ENCODE data around the gene PDGFC. TPM values are rescaled to one million over a fixed set of nuclear protein-coding genes. Genes with fewer than 3 reads are reported as not detected.

Gene PDGFC
- total and polyA plus RNA-seq, 2 of the 13 experiments (the other 11 are each of a cell fraction or from before 2014, with no cell fraction given): 4.6 to 9.1 TPM

DNA sequence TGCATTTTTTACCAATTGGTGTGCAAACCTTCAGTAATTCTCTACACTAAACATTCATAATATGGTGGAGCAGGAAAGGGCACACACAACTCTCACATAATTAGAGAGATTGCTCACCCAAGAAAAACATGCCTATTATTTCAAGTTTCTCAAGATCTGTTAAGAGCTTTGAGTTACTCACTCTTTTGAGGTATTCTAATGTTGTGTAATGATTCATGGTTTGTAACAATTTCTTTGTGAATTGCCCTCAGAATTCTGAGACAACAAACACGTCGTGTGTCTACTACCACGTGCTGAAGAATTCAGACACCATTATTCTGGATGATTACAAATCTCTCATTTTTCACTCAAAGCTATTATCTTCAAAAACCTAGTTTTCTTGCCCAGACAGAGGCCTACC is 82.8 kb downstream of the PDGFC start:
- ChIA-PET POLR2A (no interaction called here), CTCF (ENCODE audit: low intra/inter-chr PET ratio, low total read pairs) (no interaction called here)
- Histone ChIP-seq H3K27me3 (ENCODE audit: control insufficient read depth in 1 of 2, insufficient read depth in 2 of 2, low read length in 2 of 2) (no peaks in the 10 kb centered on the region; a peak in 1 of 5 replicates), H3K4me2 (ENCODE audit: low read depth, low read length) (no peak overlapping the region), H3K4me1 (ENCODE audit: insufficient read depth, low read length) (no peaks in the 10 kb centered on the region), H3K27ac (ENCODE audit: extremely low read length, insufficient read depth, low read length) (no peak overlapping the region), H2AFZ (ENCODE audit: low read length) (no peak overlapping the region), H3K4me3 (replicated peaks in 1 of 3; ENCODE audit: insufficient read depth in 1 of 3, low read depth in 2 of 3, low read length in 3 of 3) (no peak overlapping the region), H3K9me3 (ENCODE audit: low read length) (no peaks in the 10 kb centered on the region), H3K79me2 (ENCODE audit: insufficient read depth, low read length) (no peaks in the 10 kb centered on the region), H3K9ac (ENCODE audit: insufficient read depth, low read depth, low read length) (no peak overlapping the region), H3K36me3 (replicated peaks in 1 of 2; ENCODE audit: control insufficient read depth in 1 of 2, insufficient read depth in 2 of 2, low read length in 2 of 2) (no peaks in the 10 kb centered on the region), H4K20me1 (ENCODE audit: insufficient read depth, low read length) (no peaks in the 10 kb centered on the region)
- no peak for DNase-seq (ENCODE audit: low spot score)
- 93% methylated on average over 3 of the region's 3 CpGs for WGBS (ENCODE audit: low lambda C conversion rate)
- FAIRE-seq: no peak
- BruUV-seq (replicated peaks): no TSS peak
- in situ Hi-C loops (cut with HindIII; ENCODE audit: extremely low pct_ligation_motif_present, low pct_unique_long_range_greater_than_20kb) (no loop called here), intact Hi-C loops (cut with micrococcal nuclease; ENCODE audit: unreplicated experiment) (no loop called here)
- ATAC-seq: no peak
- TF ChIP-seq, protein P1, sequence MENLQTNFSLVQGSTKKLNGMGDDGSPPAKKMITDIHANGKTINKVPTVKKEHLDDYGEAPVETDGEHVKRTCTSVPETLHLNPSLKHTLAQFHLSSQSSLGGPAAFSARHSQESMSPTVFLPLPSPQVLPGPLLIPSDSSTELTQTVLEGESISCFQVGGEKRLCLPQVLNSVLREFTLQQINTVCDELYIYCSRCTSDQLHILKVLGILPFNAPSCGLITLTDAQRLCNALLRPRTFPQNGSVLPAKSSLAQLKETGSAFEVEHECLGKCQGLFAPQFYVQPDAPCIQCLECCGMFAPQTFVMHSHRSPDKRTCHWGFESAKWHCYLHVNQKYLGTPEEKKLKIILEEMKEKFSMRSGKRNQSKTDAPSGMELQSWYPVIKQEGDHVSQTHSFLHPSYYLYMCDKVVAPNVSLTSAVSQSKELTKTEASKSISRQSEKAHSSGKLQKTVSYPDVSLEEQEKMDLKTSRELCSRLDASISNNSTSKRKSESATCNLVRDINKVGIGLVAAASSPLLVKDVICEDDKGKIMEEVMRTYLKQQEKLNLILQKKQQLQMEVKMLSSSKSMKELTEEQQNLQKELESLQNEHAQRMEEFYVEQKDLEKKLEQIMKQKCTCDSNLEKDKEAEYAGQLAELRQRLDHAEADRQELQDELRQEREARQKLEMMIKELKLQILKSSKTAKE (CRISPR knock-in tag; IDR thresholded peaks at IDR 0.05; ENCODE audit: borderline replicate concordance): no peak
- TF ChIP-seq ZNF432 (CRISPR knock-in tag; IDR thresholded peaks at IDR 0.05; ENCODE audit: borderline replicate concordance): no peak
- TF ChIP-seq, protein P2, sequence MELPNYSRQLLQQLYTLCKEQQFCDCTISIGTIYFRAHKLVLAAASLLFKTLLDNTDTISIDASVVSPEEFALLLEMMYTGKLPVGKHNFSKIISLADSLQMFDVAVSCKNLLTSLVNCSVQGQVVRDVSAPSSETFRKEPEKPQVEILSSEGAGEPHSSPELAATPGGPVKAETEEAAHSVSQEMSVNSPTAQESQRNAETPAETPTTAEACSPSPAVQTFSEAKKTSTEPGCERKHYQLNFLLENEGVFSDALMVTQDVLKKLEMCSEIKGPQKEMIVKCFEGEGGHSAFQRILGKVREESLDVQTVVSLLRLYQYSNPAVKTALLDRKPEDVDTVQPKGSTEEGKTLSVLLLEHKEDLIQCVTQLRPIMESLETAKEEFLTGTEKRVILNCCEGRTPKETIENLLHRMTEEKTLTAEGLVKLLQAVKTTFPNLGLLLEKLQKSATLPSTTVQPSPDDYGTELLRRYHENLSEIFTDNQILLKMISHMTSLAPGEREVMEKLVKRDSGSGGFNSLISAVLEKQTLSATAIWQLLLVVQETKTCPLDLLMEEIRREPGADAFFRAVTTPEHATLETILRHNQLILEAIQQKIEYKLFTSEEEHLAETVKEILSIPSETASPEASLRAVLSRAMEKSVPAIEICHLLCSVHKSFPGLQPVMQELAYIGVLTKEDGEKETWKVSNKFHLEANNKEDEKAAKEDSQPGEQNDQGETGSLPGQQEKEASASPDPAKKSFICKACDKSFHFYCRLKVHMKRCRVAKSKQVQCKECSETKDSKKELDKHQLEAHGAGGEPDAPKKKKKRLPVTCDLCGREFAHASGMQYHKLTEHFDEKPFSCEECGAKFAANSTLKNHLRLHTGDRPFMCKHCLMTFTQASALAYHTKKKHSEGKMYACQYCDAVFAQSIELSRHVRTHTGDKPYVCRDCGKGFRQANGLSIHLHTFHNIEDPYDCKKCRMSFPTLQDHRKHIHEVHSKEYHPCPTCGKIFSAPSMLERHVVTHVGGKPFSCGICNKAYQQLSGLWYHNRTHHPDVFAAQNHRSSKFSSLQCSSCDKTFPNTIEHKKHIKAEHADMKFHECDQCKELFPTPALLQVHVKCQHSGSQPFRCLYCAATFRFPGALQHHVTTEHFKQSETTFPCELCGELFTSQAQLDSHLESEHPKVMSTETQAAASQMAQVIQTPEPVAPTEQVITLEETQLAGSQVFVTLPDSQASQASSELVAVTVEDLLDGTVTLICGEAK (IDR thresholded peaks at IDR 0.05): no peak
- TF ChIP-seq, protein P2 (CRISPR knock-in tag; IDR thresholded peaks at IDR 0.05): no peak
- TF ChIP-seq, protein P3, sequence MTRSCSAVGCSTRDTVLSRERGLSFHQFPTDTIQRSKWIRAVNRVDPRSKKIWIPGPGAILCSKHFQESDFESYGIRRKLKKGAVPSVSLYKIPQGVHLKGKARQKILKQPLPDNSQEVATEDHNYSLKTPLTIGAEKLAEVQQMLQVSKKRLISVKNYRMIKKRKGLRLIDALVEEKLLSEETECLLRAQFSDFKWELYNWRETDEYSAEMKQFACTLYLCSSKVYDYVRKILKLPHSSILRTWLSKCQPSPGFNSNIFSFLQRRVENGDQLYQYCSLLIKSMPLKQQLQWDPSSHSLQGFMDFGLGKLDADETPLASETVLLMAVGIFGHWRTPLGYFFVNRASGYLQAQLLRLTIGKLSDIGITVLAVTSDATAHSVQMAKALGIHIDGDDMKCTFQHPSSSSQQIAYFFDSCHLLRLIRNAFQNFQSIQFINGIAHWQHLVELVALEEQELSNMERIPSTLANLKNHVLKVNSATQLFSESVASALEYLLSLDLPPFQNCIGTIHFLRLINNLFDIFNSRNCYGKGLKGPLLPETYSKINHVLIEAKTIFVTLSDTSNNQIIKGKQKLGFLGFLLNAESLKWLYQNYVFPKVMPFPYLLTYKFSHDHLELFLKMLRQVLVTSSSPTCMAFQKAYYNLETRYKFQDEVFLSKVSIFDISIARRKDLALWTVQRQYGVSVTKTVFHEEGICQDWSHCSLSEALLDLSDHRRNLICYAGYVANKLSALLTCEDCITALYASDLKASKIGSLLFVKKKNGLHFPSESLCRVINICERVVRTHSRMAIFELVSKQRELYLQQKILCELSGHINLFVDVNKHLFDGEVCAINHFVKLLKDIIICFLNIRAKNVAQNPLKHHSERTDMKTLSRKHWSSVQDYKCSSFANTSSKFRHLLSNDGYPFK (CRISPR knock-in tag; IDR thresholded peaks at IDR 0.05; ENCODE audit: borderline replicate concordance): no peak
- no peak for TF ChIP-seq ZNF747 (CRISPR knock-in tag; IDR thresholded peaks at IDR 0.05; ENCODE audit: borderline replicate concordance)
- TF ChIP-seq NFKB2 (CRISPR knock-in tag; IDR thresholded peaks at IDR 0.05; ENCODE audit: borderline replicate concordance): no peak
- no peak for TF ChIP-seq RBFOX2 (IDR thresholded peaks at IDR 0.05; ENCODE audit: low read depth, low read length)
- no peak for TF ChIP-seq ZNF619 (CRISPR knock-in tag; IDR thresholded peaks at IDR 0.05)

Measured in HepG2 (cell line).